ENCODE measurements around the gene TOPBP1.

DNA sequence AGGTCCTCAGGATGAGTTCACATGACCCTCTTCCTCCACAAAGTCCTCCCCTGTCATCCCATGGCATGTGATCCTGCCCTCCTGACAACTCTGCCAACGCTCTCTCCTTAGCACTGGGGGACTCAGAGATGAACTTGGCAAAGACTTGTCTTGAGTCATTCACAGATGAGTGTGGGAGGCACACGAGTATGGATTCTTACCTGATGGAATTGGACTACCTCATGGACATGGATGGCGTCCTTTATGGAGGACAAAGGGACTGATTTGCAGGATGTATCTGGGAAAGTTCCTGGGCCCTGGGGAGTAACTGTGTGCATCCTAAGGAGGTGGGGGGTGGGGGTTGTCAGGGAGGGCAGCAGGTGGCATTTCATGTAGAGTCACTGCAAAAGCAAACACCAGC, 38.2 kb upstream of the TOPBP1 start:
- TF ChIP-seq, protein P1, sequence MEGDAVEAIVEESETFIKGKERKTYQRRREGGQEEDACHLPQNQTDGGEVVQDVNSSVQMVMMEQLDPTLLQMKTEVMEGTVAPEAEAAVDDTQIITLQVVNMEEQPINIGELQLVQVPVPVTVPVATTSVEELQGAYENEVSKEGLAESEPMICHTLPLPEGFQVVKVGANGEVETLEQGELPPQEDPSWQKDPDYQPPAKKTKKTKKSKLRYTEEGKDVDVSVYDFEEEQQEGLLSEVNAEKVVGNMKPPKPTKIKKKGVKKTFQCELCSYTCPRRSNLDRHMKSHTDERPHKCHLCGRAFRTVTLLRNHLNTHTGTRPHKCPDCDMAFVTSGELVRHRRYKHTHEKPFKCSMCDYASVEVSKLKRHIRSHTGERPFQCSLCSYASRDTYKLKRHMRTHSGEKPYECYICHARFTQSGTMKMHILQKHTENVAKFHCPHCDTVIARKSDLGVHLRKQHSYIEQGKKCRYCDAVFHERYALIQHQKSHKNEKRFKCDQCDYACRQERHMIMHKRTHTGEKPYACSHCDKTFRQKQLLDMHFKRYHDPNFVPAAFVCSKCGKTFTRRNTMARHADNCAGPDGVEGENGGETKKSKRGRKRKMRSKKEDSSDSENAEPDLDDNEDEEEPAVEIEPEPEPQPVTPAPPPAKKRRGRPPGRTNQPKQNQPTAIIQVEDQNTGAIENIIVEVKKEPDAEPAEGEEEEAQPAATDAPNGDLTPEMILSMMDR (IDR thresholded peaks at IDR 0.05 in 4 of 5, conservative IDR thresholded peaks at IDR 0.05 in 1 of 5) = no peak
- TF ChIP-seq POLR2A (IDR thresholded peaks at IDR 0.05) = no peak

All from gastrocnemius medialis (tissue), 4 donors.